ENCODE data around the gene RABGGTA. TPM values are rescaled to one million over a fixed set of nuclear protein-coding genes. Genes with fewer than 3 reads are reported as not detected.

The RABGGTA gene
- total and polyA plus RNA-seq, 2 donors (not counting 1 experiment from before 2014, with no cell fraction given), result 15.1 to 21.0 TPM

DNA sequence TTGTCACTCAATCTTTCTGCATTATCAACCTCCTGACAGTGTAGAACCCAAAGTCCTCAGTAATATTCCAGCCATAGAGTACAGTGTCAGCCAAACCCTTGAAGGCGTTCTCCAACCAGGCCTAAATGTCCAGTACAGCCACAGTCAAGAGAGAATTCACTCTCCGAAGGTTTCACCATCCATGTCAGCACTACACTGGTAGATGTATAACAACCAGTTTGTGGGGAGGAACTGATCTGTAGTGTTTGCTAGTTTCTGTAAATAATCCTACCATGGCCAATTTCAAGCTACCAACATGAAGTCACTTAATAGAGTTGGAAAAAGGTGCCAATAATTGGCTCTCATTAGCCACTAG lies 55.1 kb downstream of the RABGGTA start:
- peaks cover 9% of the 10 kb centered on the region for H3K4me1 ChIP-seq (ENCODE audit: control insufficient read depth, extremely low read depth, insufficient read depth, low read length)
- no peak overlapping the region for H3K9ac ChIP-seq (ENCODE audit: insufficient read depth, low read length)
- peaks cover 3% of the 10 kb centered on the region for H3K36me3 ChIP-seq (ENCODE audit: control insufficient read depth, insufficient read depth, low read length)
- TF ChIP-seq EZH2 (IDR thresholded peaks at IDR 0.05; ENCODE audit: low read length, missing control alignments), result no peak
- TF ChIP-seq, protein P1, sequence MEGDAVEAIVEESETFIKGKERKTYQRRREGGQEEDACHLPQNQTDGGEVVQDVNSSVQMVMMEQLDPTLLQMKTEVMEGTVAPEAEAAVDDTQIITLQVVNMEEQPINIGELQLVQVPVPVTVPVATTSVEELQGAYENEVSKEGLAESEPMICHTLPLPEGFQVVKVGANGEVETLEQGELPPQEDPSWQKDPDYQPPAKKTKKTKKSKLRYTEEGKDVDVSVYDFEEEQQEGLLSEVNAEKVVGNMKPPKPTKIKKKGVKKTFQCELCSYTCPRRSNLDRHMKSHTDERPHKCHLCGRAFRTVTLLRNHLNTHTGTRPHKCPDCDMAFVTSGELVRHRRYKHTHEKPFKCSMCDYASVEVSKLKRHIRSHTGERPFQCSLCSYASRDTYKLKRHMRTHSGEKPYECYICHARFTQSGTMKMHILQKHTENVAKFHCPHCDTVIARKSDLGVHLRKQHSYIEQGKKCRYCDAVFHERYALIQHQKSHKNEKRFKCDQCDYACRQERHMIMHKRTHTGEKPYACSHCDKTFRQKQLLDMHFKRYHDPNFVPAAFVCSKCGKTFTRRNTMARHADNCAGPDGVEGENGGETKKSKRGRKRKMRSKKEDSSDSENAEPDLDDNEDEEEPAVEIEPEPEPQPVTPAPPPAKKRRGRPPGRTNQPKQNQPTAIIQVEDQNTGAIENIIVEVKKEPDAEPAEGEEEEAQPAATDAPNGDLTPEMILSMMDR (conservative IDR thresholded peaks at IDR 0.05 in 1 of 2, IDR thresholded peaks at IDR 0.05 in 1 of 2; ENCODE audit: low read depth in 1 of 2, low read length in 2 of 2), result no peak
- H3K27ac ChIP-seq (ENCODE audit: insufficient read depth, low read length), result no peak overlapping the region
- H4K20me1 ChIP-seq (ENCODE audit: control insufficient read depth, extremely low read depth, insufficient read depth, low read length), result no peaks in the 10 kb centered on the region
- no peaks in the 10 kb centered on the region for H3K27me3 ChIP-seq (ENCODE audit: control insufficient read depth, insufficient read depth, low read length)
- H3K4me2 ChIP-seq (ENCODE audit: extremely low read depth, insufficient read depth, low read length), result peak overlapping the region; percentile 89
- DNase-seq (ENCODE audit: low read depth in 2 of 2), result no peak
- no peak overlapping the region for H2AFZ ChIP-seq (ENCODE audit: low read length)
- H3K9me3 ChIP-seq (ENCODE audit: control insufficient read depth, insufficient read depth, low read depth, low read length), result no peaks in the 10 kb centered on the region
- H3K4me3 ChIP-seq (replicated peaks in 1 of 4; ENCODE audit: control extremely low read depth in 1 of 4, insufficient read depth in 1 of 4, low read depth in 3 of 4, low read length in 4 of 4), result peak overlapping the region; percentile 48 to 93 (median 72)
- H3K79me2 ChIP-seq (ENCODE audit: control insufficient read depth, insufficient read depth, low read length), result peaks cover 11% of the 10 kb centered on the region

Other genes with a start within 250 kb of the RABGGTA start
Only the 30 nearest of the 34 such genes appear.
- 52.9 and 68.0 TPM in 2 replicates for gene DCAF11, start 156.8 kb downstream of the RABGGTA start, total RNA-seq
- gene DCAF11, start 156.8 kb downstream of the RABGGTA start, polyA plus RNA-seq, result 18.4 and 21.7 TPM in 2 replicates
- 0.77 and 0.99 TPM in 2 replicates for gene NRL, start 156.6 kb downstream of the RABGGTA start, total RNA-seq
- gene NRL, start 156.6 kb downstream of the RABGGTA start, polyA plus RNA-seq, result 0.45 and 0.49 TPM in 2 replicates
- under 0.01 TPM in 1 of 2 replicates, not detected in the other for gene FITM1, start 140.9 kb downstream of the RABGGTA start, total RNA-seq
- gene FITM1, start 140.9 kb downstream of the RABGGTA start, polyA plus RNA-seq, result not detected in 2 replicates
- gene PSME1, start 135.4 kb downstream of the RABGGTA start, total RNA-seq, result 172 and 177 TPM in 2 replicates
- gene PSME1, start 135.4 kb downstream of the RABGGTA start, polyA plus RNA-seq, result 221 and 266 TPM in 2 replicates
- 12.3 and 18.0 TPM in 2 replicates for gene EMC9, start 130.0 kb downstream of the RABGGTA start, total RNA-seq
- gene EMC9, start 130.0 kb downstream of the RABGGTA start, polyA plus RNA-seq, result 6.6 and 10.2 TPM in 2 replicates
- gene PSME2, start 125.0 kb downstream of the RABGGTA start, total RNA-seq, result 82.7 and 148 TPM in 2 replicates
- gene PSME2, start 125.0 kb downstream of the RABGGTA start, polyA plus RNA-seq, result 132 and 175 TPM in 2 replicates
- gene RNF31, start 124.1 kb downstream of the RABGGTA start, total RNA-seq, result 25.4 and 30.3 TPM in 2 replicates
- gene RNF31, start 124.1 kb downstream of the RABGGTA start, polyA plus RNA-seq, result 9.2 and 14.8 TPM in 2 replicates
- 110 and 142 TPM in 2 replicates for gene IRF9, start 110.3 kb downstream of the RABGGTA start, total RNA-seq
- 70.4 and 79.9 TPM in 2 replicates for gene IRF9, start 110.3 kb downstream of the RABGGTA start, polyA plus RNA-seq
- 0.51 and 1.8 TPM in 2 replicates for gene REC8, start 99.5 kb downstream of the RABGGTA start, total RNA-seq
- gene REC8, start 99.5 kb downstream of the RABGGTA start, polyA plus RNA-seq, result 1.5 and 2.2 TPM in 2 replicates
- 22.6 and 25.3 TPM in 2 replicates for gene IPO4, start 82.8 kb downstream of the RABGGTA start, total RNA-seq
- 12.4 and 27.8 TPM in 2 replicates for gene IPO4, start 82.8 kb downstream of the RABGGTA start, polyA plus RNA-seq
- gene TM9SF1, start 76.2 kb downstream of the RABGGTA start, total RNA-seq, result 49.6 and 61.6 TPM in 2 replicates
- 60.9 and 65.1 TPM in 2 replicates for gene TM9SF1, start 76.2 kb downstream of the RABGGTA start, polyA plus RNA-seq
- under 0.01 and 0.17 TPM in 2 replicates for gene TSSK4, start 65.9 kb downstream of the RABGGTA start, total RNA-seq
- not detected in 2 replicates for gene TSSK4, start 65.9 kb downstream of the RABGGTA start, polyA plus RNA-seq
- gene CHMP4A, start 58.1 kb downstream of the RABGGTA start, total RNA-seq, result 22.1 and 24.9 TPM in 2 replicates
- 96.8 and 133 TPM in 2 replicates for gene CHMP4A, start 58.1 kb downstream of the RABGGTA start, polyA plus RNA-seq
- gene MDP1, start 55.5 kb downstream of the RABGGTA start, total RNA-seq, result 13.6 and 22.1 TPM in 2 replicates
- 14.4 TPM in 2 replicates for gene MDP1, start 55.5 kb downstream of the RABGGTA start, polyA plus RNA-seq
- gene NEDD8, start 39.2 kb downstream of the RABGGTA start, total RNA-seq, result 140 and 145 TPM in 2 replicates
- gene NEDD8, start 39.2 kb downstream of the RABGGTA start, polyA plus RNA-seq, result 441 and 587 TPM in 2 replicates
- gene GMPR2, start 38.7 kb downstream of the RABGGTA start, total RNA-seq, result 128 and 147 TPM in 2 replicates
- gene GMPR2, start 38.7 kb downstream of the RABGGTA start, polyA plus RNA-seq, result 68.3 and 80.2 TPM in 2 replicates
- 54.7 and 61.4 TPM in 2 replicates for gene TINF2, start 29.0 kb downstream of the RABGGTA start, total RNA-seq
- gene TINF2, start 29.0 kb downstream of the RABGGTA start, polyA plus RNA-seq, result 42.6 and 47.7 TPM in 2 replicates
- 0.51 and 0.83 TPM in 2 replicates for gene TGM1, start 8.4 kb downstream of the RABGGTA start, total RNA-seq
- gene TGM1, start 8.4 kb downstream of the RABGGTA start, polyA plus RNA-seq, result 1.3 and 1.4 TPM in 2 replicates
- 6.9 and 10.7 TPM in 2 replicates for gene DHRS1, start 28.2 kb upstream of the RABGGTA start, total RNA-seq
- 21.0 and 24.5 TPM in 2 replicates for gene DHRS1, start 28.2 kb upstream of the RABGGTA start, polyA plus RNA-seq
- 16.2 and 16.7 TPM in 2 replicates for gene NOP9, start 28.3 kb upstream of the RABGGTA start, total RNA-seq
- gene NOP9, start 28.3 kb upstream of the RABGGTA start, polyA plus RNA-seq, result 8.0 and 13.5 TPM in 2 replicates
- gene CIDEB, start 36.4 kb upstream of the RABGGTA start, total RNA-seq, result 0.33 and 0.51 TPM in 2 replicates
- gene CIDEB, start 36.4 kb upstream of the RABGGTA start, polyA plus RNA-seq, result 0.35 and 0.42 TPM in 2 replicates
- gene LTB4R2, start 38.5 kb upstream of the RABGGTA start, total RNA-seq, result 1.3 and 1.8 TPM in 2 replicates
- 0.23 and 0.28 TPM in 2 replicates for gene LTB4R2, start 38.5 kb upstream of the RABGGTA start, polyA plus RNA-seq
- gene LTB4R, start 39.9 kb upstream of the RABGGTA start, total RNA-seq, result 0.66 and 1.0 TPM in 2 replicates
- 0.49 and 0.62 TPM in 2 replicates for gene LTB4R, start 39.9 kb upstream of the RABGGTA start, polyA plus RNA-seq
- 1.3 and 7.4 TPM in 2 replicates for gene ADCY4, start 63.5 kb upstream of the RABGGTA start, total RNA-seq
- gene ADCY4, start 63.5 kb upstream of the RABGGTA start, polyA plus RNA-seq, result 0.43 and 1.4 TPM in 2 replicates
- 0.26 and 0.33 TPM in 2 replicates for gene RIPK3, start 68.4 kb upstream of the RABGGTA start, total RNA-seq
- gene RIPK3, start 68.4 kb upstream of the RABGGTA start, polyA plus RNA-seq, result 0.20 and 0.34 TPM in 2 replicates
- 33.1 and 59.9 TPM in 2 replicates for gene NFATC4, start 96.6 kb upstream of the RABGGTA start, total RNA-seq
- gene NFATC4, start 96.6 kb upstream of the RABGGTA start, polyA plus RNA-seq, result 23.8 and 27.1 TPM in 2 replicates
- gene NYNRIN, start 127.4 kb upstream of the RABGGTA start, total RNA-seq, result 8.2 and 16.2 TPM in 2 replicates
- gene NYNRIN, start 127.4 kb upstream of the RABGGTA start, polyA plus RNA-seq, result 7.2 and 7.7 TPM in 2 replicates
- 2.6 and 5.3 TPM in 2 replicates for gene CBLN3, start 158.1 kb upstream of the RABGGTA start, total RNA-seq
- 2.6 and 2.7 TPM in 2 replicates for gene CBLN3, start 158.1 kb upstream of the RABGGTA start, polyA plus RNA-seq
- 55.2 and 61.1 TPM in 2 replicates for gene KHNYN, start 158.4 kb upstream of the RABGGTA start, total RNA-seq
- gene KHNYN, start 158.4 kb upstream of the RABGGTA start, polyA plus RNA-seq, result 12.2 and 14.6 TPM in 2 replicates
- gene SDR39U1, start 171.2 kb upstream of the RABGGTA start, total RNA-seq, result 8.7 and 9.9 TPM in 2 replicates
- 24.7 and 31.9 TPM in 2 replicates for gene SDR39U1, start 171.2 kb upstream of the RABGGTA start, polyA plus RNA-seq